ENCODE measurements around the gene DYNC1LI2.

DYNC1LI2 gene

GRCh38 chr16:66681676-66682075 is 69.7 kb downstream of the DYNC1LI2 start (continued):
- TF ChIP-seq ZFP69B (tag by site-specific recombination; IDR thresholded peaks at IDR 0.05): no peak
- no peak for TF ChIP-seq ZNF785 (tag by site-specific recombination; IDR thresholded peaks at IDR 0.05)
- TF ChIP-seq ZSCAN16 (tag by site-specific recombination; IDR thresholded peaks at IDR 0.05): no peak
- no peak for TF ChIP-seq ZBTB10 (tag by site-specific recombination; IDR thresholded peaks at IDR 0.05)

- CTCF ChIA-PET: no interaction called here
- Histone ChIP-seq H3K36me3 (ENCODE audit: control insufficient read depth in 2 of 2, insufficient read depth in 1 of 2, low read length in 2 of 2) (peaks cover 0 to 17% of the 10 kb centered on the region in 2 experiments; a peak in 2 of 3 replicates), H3K4me3 (ENCODE audit: low read depth, low read length) (no peak overlapping the region), H3K27ac (ENCODE audit: extremely low read depth, low read depth, low read length) (no peak overlapping the region), H3K4me1 (ENCODE audit: control insufficient read depth, insufficient read depth, low read length) (no peaks in the 10 kb centered on the region; the same call in 1 of the 2 replicates), H3K9me3 (ENCODE audit: control insufficient read depth, insufficient read depth, low read depth, low read length) (no peaks in the 10 kb centered on the region)
- TF ChIP-seq ZFP69B (tag by site-specific recombination; IDR thresholded peaks at IDR 0.05) (no peak), ZNF311 (tag by site-specific recombination; IDR thresholded peaks at IDR 0.05; ENCODE audit: borderline replicate concordance) (no peak), ZNF639 (tag by site-specific recombination; IDR thresholded peaks at IDR 0.05) (no peak), ZBTB17 (tag by site-specific recombination; IDR thresholded peaks at IDR 0.05) (no peak), ZFHX2 (tag by site-specific recombination; conservative IDR thresholded peaks at IDR 0.05) (no peak), TSHZ1 (tag by site-specific recombination; IDR thresholded peaks at IDR 0.05; ENCODE audit: borderline replicate concordance) (no peak), ZNF555 (tag by site-specific recombination; conservative IDR thresholded peaks at IDR 0.05) (no peak)
- POLR2A ChIA-PET: no interaction called here
These were observed 73.1 kb downstream of the DYNC1LI2 start for GRCh38 chr16:66678337-66678736.

GRCh38 chr16:66677836-66678235 is 73.6 kb downstream of the DYNC1LI2 start:
- CTCF ChIA-PET: no interaction called here
- Histone ChIP-seq H3K27ac (ENCODE audit: extremely low read depth, low read depth, low read length) (no peak overlapping the region), H3K9me3 (ENCODE audit: control insufficient read depth, insufficient read depth, low read depth, low read length) (no peaks in the 10 kb centered on the region), H3K4me3 (ENCODE audit: low read depth, low read length) (no peak overlapping the region), H3K36me3 (ENCODE audit: control insufficient read depth in 2 of 2, insufficient read depth in 1 of 2, low read length in 2 of 2) (peaks cover 0 to 17% of the 10 kb centered on the region in 2 experiments; a peak in 2 of 3 replicates), H3K4me1 (ENCODE audit: control insufficient read depth, insufficient read depth, low read length) (no peaks in the 10 kb centered on the region; the same call in 1 of the 2 replicates)
- TF ChIP-seq SCRT2 (tag by site-specific recombination; IDR thresholded peaks at IDR 0.05): no peak
- no peak for TF ChIP-seq ZNF639 (tag by site-specific recombination; IDR thresholded peaks at IDR 0.05)
- TF ChIP-seq ZNF391 (tag by site-specific recombination; IDR thresholded peaks at IDR 0.05; ENCODE audit: borderline replicate concordance, low read depth): no peak
- TF ChIP-seq ZBTB48 (tag by site-specific recombination; IDR thresholded peaks at IDR 0.05): no peak
- no peak for TF ChIP-seq ATF2 (tag by site-specific recombination; IDR thresholded peaks at IDR 0.05; ENCODE audit: low read depth)
- POLR2A ChIA-PET: no interaction called here

All from HEK293 (cell line).